GM18505 (cell line): Measurements from ENCODE around the gene DDX25.

Experiments used
- ATAC-seq: cut with Tn5 transposase; IDR thresholded peaks from one replicate; pipeline ENCODE4 v1.9.1; 2021; ENCODE audit not compliant: unreplicated experiment
- POLR2A ChIP-seq: IDR thresholded peaks from 4 replicates; pipeline ENCODE4 v1.6.1; 2011; ENCODE audit warnings: borderline replicate concordance; ENCODE audit not compliant: insufficient read depth, insufficient read length; ENCODE audit errors: extremely low read depth

The DDX25 gene

DNA sequence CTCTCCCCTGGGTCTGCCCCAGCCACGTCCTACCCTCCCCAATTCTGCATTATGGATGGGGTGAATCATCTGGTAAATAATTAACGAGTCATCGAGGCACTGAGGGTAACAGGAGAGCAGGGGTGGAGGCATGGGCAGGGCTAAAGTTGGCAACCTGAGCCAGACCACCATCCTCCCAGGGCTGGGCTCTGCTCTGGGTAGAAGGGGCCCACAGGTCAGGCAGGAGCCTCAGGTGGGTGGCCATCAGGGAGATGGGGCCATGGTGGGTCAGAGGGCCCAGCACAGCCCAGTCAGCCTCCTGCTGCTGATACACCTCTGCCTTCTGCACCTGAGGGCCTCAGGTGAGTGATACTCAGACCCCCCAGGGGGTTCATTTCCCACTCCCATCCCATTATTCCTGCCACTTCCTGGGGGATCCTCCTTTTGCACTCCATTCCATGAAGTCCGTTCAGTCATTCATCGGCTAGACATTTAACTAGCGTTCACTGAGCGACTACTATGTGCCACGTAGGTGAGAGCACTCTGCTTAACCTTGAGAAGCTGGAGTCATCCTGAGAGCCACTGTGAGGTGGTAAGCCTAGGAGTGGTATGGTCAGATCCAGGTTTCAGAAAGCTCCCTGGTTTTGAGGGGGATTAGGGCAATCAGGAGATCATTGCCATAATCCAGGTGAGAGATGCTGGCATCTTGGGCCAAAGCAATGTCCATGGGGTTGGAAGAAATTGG is 41.7 kb downstream of the DDX25 start, which contains the start of gene VSIG10L2:
Gene VSIG10L2 (plus strand): TSS at position 248 of the 724 bp plus-strand sequence. CDS start 12 bp downstream, at position 260.
- no peak for TF ChIP-seq POLR2A
- no peak for ATAC-seq

DNA sequence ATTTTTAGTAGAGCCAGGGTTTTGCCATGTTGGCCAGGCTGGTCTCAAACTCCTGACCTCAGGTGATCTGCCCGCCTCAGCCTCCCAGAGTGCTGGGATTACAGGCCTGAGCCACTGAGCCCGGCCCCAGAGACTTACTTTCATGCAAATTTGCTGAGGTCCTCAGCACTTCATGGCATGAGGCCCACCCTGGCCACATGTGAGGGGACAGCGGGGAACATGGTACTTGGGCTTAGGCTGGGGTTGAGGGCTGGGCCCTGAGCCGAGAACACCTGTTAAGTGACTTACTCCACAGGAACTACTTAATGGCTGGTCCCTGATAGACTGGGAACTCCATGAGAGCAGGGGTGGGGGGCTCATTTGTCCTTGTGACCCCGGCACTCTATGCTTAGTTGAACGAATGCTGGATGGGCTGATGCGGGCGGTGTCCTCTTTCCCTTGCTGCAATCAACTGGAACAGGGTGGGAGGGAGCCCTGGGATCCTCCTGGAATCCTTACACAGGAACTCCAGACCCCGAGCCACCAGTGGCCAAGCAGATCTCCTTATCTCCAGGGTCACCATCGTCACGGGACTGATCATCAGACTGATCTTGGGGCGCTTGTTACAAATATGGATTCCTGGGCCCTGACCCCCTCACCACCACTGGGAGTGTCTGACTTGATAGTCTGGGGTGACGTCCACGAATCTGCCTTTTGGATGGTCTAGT is 42.6 kb downstream of the DDX25 start:
- no peak for TF ChIP-seq POLR2A
- ATAC-seq, result no peak

DNA sequence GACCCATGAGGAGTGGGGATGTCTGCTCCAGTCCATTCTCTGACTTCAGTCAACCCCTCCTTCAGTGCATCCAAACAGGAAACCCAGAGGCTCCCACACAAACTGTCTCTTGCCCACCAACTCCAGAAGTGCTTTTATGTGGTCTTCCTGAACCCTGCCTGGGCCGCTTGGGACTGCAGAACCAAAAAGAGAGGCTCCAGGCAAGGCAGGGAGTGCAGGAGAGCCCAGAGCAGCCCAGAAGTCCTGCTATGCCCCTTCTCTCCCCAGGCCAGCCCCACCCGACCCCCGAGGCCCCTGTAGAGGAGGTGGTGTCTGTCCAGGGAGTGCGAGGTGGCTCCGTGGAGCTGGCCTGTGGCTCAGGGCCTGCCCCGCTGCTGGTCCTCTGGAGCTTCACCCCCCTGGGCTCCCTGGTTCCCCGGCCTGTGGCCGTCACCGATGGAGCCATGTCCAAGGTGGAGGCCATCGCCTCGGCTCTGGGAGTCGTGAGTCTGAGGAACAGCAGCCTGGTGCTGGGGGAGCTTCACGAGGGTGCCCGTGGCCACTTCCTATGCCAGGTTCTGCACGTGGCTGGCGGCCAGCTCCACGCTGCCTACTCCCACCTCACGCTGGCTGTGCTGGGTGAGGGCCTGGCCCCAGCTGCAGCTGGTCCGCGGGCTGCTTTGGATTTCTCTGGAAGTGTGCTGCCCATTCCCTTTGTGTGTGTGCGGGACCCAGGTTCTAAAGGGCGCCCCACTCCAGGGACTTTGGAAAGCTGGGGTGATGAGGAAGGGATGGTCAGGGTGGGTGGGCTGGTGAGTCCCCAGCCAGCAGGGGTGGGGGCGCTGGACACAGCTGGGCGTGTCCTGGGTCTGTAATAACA is 43.3 kb downstream of the DDX25 start:
- ATAC-seq, result no peak
- no peak for TF ChIP-seq POLR2A

DNA sequence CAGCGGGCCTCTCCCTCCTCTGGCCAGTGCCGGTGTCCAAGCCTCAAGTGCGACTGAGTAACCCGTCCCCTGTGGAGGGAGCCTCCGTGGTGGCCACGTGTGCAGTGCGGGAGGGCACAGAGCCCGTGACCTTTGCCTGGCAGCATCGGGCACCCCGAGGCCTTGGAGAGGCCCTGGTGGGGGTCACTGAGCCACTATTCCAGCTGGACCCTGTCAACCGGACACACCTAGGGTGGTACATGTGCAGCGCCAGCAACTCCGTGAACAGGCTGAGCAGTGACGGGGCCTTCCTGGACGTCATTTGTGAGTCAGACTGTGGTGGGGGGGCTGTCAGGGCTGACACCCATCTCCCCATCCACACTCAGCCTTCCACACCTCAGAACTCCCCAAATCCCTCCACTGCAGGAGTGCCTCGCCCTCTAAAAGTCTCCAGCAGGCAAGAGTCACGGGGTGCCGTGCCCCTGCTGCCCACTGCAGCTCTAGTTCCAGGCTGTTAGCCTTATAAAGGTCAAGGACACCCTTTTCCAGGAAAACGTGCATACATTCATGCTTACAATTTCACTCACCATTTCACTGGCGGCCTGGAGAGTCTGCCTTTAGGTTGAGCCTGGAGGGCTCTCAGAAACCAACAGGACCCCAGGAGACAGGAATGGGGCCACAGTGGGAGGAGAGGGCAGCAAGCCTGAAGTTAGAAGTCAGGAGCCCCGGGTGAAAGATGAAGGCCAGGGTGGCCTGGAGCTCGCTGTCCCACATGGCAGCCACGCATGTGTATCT is 44.2 kb downstream of the DDX25 start:
- no peak for ATAC-seq
- no peak for TF ChIP-seq POLR2A

GRCh38 chr11:125949271-125950177 is 45.2 kb downstream of the DDX25 start:
- ATAC-seq, result no peak
- TF ChIP-seq POLR2A, result no peak

DNA sequence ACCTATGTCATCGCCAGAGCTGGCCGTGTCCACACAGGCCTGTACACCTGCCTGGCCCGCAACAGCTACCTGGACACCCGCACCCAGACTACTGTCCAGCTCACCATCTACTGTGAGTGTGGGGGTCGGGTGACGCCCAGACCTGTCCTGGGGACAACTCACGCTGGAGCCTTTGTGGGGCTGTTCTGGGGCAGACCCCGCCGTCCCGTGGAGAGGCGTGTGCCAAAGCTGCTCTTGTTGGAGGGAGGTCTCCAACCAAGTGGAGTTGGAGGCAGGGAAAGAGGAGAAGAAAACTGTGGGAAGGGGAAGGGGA is 45.8 kb downstream of the DDX25 start:
- no peak for ATAC-seq
- TF ChIP-seq POLR2A, result no peak

GRCh38 chr11:125950696-125951651 is 46.7 kb downstream of the DDX25 start:
- no peak for TF ChIP-seq POLR2A
- ATAC-seq, result no peak

- no peak for TF ChIP-seq POLR2A
- ATAC-seq, result no peak
Observed at GRCh38 chr11:125951731-125952130, 47.4 kb downstream of the DDX25 start.

DNA sequence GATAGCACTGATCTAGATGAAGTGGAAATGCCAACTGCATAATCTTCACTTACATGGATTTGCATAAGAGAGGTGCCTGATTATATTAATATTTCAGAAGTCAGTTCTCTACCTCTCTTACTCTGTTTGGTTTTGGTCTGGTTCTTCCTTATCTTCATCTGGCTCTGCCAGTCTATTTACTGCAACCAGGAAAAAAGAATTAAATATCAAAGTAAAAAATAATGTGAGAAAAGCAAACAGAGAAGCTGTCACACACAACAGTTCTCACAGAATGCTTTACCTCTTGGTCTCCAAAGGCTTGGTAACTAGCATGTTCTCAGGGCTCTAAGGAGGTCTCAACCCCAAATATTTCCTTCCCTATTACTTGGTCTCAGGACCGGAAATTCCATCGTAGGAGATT is 48.3 kb downstream of the DDX25 start:
- no peak for TF ChIP-seq POLR2A
- no peak for ATAC-seq

DNA sequence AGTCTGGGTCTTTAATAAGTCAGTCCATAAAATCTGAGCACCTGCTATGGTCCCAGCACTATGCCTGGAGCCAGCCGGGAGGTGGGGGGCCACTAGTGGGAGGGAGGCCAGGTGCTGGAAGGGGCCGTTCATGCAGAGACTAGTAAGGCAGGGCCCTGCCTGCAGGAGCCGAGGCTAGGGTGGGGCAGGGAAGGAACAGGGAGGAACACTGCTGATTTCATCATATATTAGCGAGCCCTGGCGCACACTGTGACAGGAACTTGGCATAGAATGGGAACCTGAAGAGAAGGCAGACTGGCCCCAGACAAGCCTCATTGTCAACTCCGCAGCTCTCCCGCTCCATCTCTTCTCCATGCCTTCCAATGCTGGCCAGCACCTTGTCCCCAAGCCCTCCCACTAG is 48.7 kb downstream of the DDX25 start:
- no peak for TF ChIP-seq POLR2A
- no peak for ATAC-seq

- no peak for TF ChIP-seq POLR2A
- no peak for ATAC-seq
Observed at GRCh38 chr11:125953401-125953935, 49.2 kb downstream of the DDX25 start.
